GM19240 (cell line): Measurements from ENCODE around the gene TRPV5.
"Not testable (repeated sequence)": the region's sequence is repeated elsewhere in the genome, so short reads cannot be mapped to it uniquely, and the experiment has no call there.

Source experiments
- DNase-seq: peaks from one replicate; pipeline ENCODE4 v3.0.0; 2011; ENCODE audit warnings: low spot score; ENCODE audit not compliant: insufficient read length

The TRPV5 gene

GRCh38 chr7:142933624-142934023 is at the start of gene TRPV5:
Gene TRPV5 (minus strand): TSS chr7:142933746. CDS start chr7:142933459, 287 bp downstream.
- DNase-seq: no peak

DNA sequence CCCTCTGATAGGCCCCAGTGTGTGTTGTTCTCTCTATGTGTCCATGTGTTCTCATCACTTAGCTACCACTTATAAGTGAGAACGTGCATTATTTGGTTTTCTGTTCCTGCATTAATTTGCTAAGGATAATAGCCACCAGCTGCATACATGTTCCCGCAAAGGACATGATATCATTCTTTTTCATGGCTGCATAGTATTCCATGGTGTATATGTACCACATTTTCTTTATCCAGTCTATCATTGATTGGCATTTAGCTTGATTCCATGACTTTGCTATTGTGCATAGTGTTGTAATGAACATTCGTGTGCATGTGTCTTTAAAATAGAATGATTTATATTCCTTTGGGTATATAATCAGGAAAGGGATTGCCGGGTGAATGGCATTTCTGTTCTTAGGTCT is 44.9 kb upstream of the TRPV5 start:
- not testable (repeated sequence) for DNase-seq

DNA sequence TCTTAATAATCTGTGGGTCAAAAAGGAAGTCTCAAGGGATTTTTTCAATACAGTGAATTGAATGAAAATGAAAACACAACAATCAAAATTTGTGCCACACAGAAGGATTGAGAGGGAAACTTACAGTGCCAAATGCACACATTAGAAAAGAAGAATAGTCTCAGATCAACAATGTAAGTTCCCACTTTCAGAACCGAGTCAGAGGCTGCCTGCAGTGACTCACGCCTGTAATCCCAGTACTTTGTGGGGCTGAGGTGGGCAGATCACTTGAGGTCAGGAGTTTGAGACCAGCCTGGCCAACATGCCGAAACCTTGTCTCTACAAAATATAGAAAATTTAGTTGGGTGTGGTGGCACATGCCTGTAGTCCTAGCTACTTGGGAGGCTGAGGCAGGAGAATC is 41.1 kb upstream of the TRPV5 start:
- no peak for DNase-seq

GRCh38 chr7:142969183-142969582 is 35.6 kb upstream of the TRPV5 start:
- DNase-seq: no peak

GRCh38 chr7:142968229-142968628 is 34.7 kb upstream of the TRPV5 start:
- no peak for DNase-seq

DNA sequence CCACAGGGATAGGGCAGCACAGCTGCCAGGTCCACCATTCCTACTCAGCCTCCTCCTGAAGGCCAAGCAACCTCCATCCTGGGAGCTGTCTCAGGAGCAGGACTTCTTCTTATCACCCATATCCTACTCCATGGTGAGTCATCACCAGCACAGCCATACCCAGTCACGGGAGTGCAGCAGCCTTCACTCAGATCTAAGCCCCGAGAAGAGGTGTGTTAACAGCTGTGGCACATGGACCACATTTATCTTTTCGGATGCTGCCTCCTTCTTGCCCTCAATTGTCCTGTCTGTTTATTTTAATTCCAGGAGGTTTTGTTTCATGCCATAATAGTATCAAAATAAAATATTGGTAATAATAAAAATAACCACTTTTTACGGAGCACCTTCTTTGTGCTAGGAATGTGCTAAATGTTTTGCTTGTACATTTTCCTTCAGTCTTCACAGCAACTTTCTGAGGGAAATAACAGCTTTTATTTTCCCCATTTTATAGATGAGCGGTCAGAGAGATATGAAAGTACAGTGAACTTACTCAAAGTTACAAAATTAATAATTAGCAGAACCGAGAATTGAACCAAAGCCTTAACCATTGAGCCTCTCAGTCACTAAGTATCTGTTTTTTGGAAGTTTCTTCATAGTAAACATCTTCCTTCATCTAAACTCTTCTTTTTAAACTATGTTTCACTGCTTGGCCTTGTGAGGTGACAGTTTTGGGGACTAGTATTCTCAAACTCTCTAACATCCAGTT is 31.1 kb upstream of the TRPV5 start:
- DNase-seq: no peak

DNA sequence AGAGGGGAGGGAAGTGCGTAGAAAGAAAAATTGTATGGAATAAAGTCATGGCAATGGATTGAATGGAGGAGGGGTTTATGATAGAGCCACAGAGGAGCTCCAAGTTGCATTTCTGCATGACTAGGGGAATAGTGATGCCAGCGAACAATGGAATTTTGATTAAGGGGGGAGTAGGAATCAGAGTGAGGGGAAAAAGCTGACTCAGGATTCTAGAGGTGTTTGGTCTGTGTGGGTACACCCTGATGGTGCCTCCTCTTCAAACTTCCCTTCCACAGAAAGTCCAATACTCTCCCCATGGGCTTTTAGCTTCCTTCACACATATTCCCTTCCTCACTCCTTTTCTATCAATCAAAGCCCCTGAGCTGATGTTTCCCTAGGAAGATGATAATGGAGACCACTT is 30.4 kb upstream of the TRPV5 start:
- DNase-seq: no peak

GRCh38 chr7:142962991-142963390 is 29.4 kb upstream of the TRPV5 start:
- DNase-seq: no peak

GRCh38 chr7:142961973-142962926 is 28.7 kb upstream of the TRPV5 start, which contains the start of gene KEL:
Gene KEL (minus strand): TSS chr7:142962363. CDS start chr7:142962206, 157 bp downstream.
- DNase-seq: no peak

- DNase-seq: no peak
Observed at GRCh38 chr7:142961595-142961972, 28.0 kb upstream of the TRPV5 start.

GRCh38 chr7:142960955-142961512 is 27.5 kb upstream of the TRPV5 start:
- DNase-seq: no peak

GRCh38 chr7:142959202-142959601 is 25.7 kb upstream of the TRPV5 start:
- no peak for DNase-seq

GRCh38 chr7:142957723-142958122 is 24.2 kb upstream of the TRPV5 start:
- no peak for DNase-seq

DNA sequence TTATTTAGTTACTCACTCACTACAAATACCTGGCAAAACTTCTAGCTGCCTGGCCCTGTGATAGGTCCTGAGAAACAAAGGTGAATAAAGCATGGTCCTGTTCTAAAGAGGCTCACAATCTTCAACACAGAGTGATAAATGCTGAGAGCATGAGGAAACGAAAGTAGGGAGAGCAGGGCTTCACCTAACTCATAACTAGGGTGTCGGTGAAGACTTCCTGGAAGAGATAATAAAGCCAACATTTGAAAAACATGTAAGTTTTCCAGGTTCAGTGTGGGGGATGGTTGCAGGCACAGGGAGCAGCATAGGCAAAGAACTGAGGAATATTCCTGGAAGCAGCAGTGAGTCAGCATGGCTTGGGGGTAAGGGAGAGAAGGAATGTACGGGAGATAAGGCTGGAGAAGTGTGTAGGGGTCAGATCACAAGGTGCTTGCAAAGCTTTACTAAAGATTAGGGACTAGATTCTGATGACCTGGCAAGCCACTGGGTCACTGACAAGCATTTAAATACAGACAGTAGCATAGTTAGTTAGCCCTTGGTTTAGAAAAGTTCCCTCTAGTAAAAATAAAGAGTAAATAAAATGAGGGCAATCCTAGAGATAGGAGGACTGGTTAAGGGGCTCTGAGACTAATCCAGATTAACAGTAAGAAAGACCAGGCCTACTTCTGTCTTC is 23.5 kb upstream of the TRPV5 start:
- DNase-seq: no peak

- no peak for DNase-seq
Observed at GRCh38 chr7:142954680-142955268, 21.2 kb upstream of the TRPV5 start.

GRCh38 chr7:142950235-142950634 is 16.7 kb upstream of the TRPV5 start:
- DNase-seq: no peak

DNA sequence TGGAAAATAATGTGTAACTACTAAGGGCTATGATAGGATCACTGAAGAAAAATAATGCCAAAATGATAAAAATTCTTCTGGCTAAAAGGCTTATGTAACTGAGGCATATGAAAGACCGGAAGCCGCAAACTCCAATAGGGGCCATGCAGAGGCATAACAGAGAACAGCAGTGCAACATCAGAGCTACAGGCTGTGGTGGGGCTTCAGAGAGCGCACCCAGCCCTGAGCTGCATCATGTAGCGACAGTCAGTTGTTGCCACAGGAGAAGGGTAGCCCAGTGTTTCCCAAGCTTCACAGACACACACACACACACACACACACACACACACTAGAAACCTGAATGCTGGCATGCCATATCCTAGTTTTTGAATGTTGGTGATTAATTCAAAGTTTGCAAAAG is 15.1 kb upstream of the TRPV5 start:
- DNase-seq: no peak

DNA sequence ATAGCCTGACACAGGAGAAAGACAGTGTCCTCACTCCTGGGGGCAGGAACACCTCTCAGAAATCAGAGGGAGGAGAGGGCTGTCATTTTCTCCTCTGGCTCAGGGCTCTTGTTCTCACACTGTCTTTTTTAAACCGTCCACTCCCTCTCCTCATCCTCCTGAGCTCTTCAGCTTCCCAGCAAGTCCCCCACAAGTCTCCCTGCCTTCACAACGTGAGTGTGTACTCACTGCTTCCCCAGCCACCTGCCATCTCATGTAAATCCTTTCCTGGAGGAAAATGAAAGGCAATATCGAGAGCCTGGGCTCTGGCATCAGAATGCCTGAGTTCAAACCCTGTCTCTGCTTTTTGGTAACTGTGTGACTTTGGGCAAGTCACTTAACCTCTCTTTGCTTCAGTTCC is 11.5 kb upstream of the TRPV5 start:
- no peak for DNase-seq

DNA sequence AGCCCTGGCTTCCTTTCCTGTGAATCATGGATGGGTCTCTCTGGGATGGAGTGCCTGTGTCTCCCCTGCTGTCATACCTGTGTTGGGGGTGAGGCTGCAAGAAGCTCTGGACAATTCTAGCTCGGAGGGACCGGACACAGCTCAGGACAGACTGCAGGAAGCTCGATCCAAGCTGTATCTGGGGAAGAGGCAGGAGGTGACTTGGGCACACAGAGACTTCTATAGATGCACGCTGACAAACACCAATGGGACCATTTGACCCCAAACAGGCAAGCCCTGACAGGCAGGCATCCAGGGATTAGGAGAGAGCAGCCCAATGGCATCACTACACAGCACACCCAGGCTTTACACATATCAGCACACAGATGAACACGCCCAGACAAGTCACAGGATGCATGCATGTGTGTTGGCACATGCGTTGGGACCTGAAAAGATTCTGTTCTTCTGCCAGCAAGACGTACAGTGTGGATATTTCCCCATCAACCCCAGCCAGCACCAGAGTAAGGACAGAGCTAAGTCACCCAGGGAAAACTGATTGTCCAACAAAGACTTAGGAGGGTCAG is 10.2 kb upstream of the TRPV5 start:
- DNase-seq: no peak

DNA sequence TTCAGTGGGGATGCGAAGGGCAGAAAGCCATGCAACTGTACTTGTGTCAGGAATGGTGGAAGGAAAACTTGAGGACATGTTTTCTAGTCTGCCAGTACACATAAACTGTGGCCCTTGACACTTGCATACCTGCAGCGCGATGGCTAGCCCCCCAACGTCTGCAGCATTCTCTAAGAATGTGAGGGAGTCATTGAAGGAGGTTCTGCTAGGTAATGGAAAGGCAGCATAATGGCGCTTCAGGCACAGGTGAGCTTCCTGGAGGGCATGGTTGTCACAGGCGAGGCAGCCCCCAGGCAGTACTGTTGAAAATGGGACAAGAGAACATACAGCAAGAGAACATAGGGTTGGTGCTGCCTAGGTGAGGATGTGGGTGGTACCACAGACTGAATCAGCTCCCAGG is 9.2 kb upstream of the TRPV5 start:
- no peak for DNase-seq

- DNase-seq: no peak
Observed at GRCh38 chr7:142941541-142941940, 8.0 kb upstream of the TRPV5 start.
